Glutamatergic neuron (in vitro differentiated cells): ENCODE results near the gene DCAF12L1. TPM values are rescaled to one million over a fixed set of nuclear protein-coding genes. Genes with fewer than 3 reads are reported as not detected.

Source experiments
- DNase-seq: peaks from one replicate; pipeline ENCODE4 v3.0.0; 2022
- H3K27ac Mint-ChIP-seq: one replicate; pipeline ENCODE4 v1.8.0; 2020; ENCODE audit warnings: mild to moderate bottlenecking, mixed read lengths, inconsistent platforms; ENCODE audit not compliant: unreplicated experiment
- H3K27me3 Mint-ChIP-seq: one replicate; pipeline ENCODE4 v1.8.0; 2020; ENCODE audit warnings: mild to moderate bottlenecking, moderate library complexity, mixed read lengths, inconsistent platforms; ENCODE audit not compliant: unreplicated experiment
- H3K36me3 Mint-ChIP-seq: one replicate; pipeline ENCODE4 v1.8.0; 2020; ENCODE audit warnings: mild to moderate bottlenecking, mixed read lengths, inconsistent platforms; ENCODE audit not compliant: unreplicated experiment
- H3K4me1 Mint-ChIP-seq: one replicate; pipeline ENCODE4 v1.8.0; 2020; ENCODE audit warnings: mild to moderate bottlenecking, low read depth, mixed read lengths, inconsistent platforms; ENCODE audit not compliant: unreplicated experiment
- H3K4me3 Mint-ChIP-seq: one replicate; pipeline ENCODE4 v1.8.0; 2020; ENCODE audit warnings: mild to moderate bottlenecking, mixed read lengths, inconsistent platforms; ENCODE audit not compliant: unreplicated experiment
- H3K9me3 Mint-ChIP-seq: one replicate; pipeline ENCODE4 v1.8.0; 2020; ENCODE audit warnings: mild to moderate bottlenecking, moderate library complexity, mixed read lengths, inconsistent platforms; ENCODE audit not compliant: unreplicated experiment
- CTCF ChIP-seq: fragments of 200-600 bp; sonication (generic); IDR thresholded peaks from one replicate; pipeline ENCODE4 v1.5.0; 2021; ENCODE audit not compliant: partially characterized antibody, unreplicated experiment
- total RNA-seq: library from RNA; stranded (reverse); fragmentation: NEBNext Ultra II Directional; extraction: Animal tissue kit (Norgen Biotek cat#: 25700); gene quantifications from one replicate; pipeline ENCODE4 v1.2.1, GENCODE V29; 2021; ENCODE audit not compliant: unreplicated experiment

The DCAF12L1 gene
- total RNA-seq, 1 donor from 2014 or later, result 0.12 TPM

- H3K27ac Mint-ChIP-seq, result no peak overlapping the region
- peaks cover 3% of the 10 kb centered on the region for H3K27me3 Mint-ChIP-seq
- no peak overlapping the region for H3K4me3 Mint-ChIP-seq
- no peak for TF ChIP-seq CTCF
- DNase-seq, result no peak
- peaks cover 3% of the 10 kb centered on the region for H3K9me3 Mint-ChIP-seq
- H3K36me3 Mint-ChIP-seq, result no peaks in the 10 kb centered on the region
- H3K4me1 Mint-ChIP-seq, result no peaks in the 10 kb centered on the region
These were observed 1.3 kb downstream of the DCAF12L1 start for GRCh38 chrX:126551306-126551705.

- H3K4me1 Mint-ChIP-seq, result no peaks in the 10 kb centered on the region
- TF ChIP-seq CTCF, result no peak
- no peak for DNase-seq
- H3K9me3 Mint-ChIP-seq, result peaks cover 3% of the 10 kb centered on the region
- peak overlapping the region; percentile 64 for H3K4me3 Mint-ChIP-seq
- H3K36me3 Mint-ChIP-seq, result no peaks in the 10 kb centered on the region
- H3K27me3 Mint-ChIP-seq, result peaks cover 3% of the 10 kb centered on the region
- no peak overlapping the region for H3K27ac Mint-ChIP-seq
These were observed 1.8 kb downstream of the DCAF12L1 start for GRCh38 chrX:126550816-126551215.

GRCh38 chrX:126509923-126510322, 42.7 kb downstream of the DCAF12L1 start:
- H3K27me3 Mint-ChIP-seq, result no peaks in the 10 kb centered on the region
- TF ChIP-seq CTCF, result no peak
- H3K4me3 Mint-ChIP-seq, result no peak overlapping the region
- H3K4me1 Mint-ChIP-seq, result no peaks in the 10 kb centered on the region
- H3K9me3 Mint-ChIP-seq, result no peaks in the 10 kb centered on the region
- no peak for DNase-seq
- no peak overlapping the region for H3K27ac Mint-ChIP-seq
- no peaks in the 10 kb centered on the region for H3K36me3 Mint-ChIP-seq
